Activated CD4-positive, alpha-beta T cell treated with anti-CD3 and anti-CD28 coated beads for 1 hour (primary cell): ENCODE data around the gene ASAP2.

Source experiments
- DNase-seq: peaks from one replicate; pipeline ENCODE4 v3.0.0-alpha.2; 2020

The ASAP2 gene

DNA sequence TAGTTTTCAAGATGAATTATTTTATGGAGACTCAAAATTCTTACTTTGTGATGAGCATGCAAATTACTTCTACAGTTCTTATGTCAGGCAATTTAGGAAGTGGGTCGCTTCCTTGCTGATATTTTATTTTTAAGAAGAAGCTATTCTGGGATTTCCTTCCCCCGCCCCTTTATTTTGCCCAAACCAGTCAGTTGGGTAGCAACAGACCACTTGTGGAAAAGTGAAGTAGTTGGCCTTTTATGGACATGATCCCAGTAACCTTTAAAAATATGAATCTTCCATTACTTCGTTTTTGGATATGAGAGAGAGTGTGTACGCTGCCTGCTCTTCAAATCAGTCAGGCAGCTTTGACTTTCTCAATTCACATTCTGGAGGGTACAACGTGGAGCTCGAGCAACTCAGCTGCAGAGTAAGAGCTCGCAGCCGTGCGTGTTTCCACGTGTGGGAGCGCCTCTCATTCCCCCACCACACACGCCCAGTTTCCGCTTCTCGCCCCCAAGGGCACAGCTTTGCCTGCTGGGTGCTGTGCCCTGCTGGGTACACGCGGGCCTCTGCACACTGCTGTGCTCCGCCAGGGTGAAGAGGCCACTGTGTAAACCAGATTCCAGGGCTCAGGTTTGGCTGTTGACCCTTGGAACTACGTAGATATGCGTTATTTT, 124.1 kb downstream of the ASAP2 start:
- DNase-seq, result no peak

DNA sequence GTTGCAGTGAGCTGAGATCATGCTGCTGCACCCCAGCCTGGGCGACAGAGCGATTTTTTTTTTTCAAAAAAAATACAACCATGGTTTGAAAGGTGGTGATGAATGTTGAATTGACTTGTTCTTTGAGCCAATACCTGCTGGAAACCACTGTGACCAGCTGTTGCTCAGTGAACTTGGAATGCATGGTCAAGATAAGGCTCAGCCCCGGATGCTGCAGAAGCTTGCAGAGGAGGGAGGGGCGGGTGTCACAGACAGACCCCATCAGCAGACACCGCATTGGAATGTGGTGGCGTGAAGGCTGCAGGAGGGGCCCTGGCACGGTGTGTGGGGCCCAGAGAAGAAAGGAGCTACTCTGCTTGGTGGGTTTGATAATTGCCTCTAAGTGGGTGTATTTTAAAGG, 125.1 kb downstream of the ASAP2 start:
- DNase-seq, result no peak

DNA sequence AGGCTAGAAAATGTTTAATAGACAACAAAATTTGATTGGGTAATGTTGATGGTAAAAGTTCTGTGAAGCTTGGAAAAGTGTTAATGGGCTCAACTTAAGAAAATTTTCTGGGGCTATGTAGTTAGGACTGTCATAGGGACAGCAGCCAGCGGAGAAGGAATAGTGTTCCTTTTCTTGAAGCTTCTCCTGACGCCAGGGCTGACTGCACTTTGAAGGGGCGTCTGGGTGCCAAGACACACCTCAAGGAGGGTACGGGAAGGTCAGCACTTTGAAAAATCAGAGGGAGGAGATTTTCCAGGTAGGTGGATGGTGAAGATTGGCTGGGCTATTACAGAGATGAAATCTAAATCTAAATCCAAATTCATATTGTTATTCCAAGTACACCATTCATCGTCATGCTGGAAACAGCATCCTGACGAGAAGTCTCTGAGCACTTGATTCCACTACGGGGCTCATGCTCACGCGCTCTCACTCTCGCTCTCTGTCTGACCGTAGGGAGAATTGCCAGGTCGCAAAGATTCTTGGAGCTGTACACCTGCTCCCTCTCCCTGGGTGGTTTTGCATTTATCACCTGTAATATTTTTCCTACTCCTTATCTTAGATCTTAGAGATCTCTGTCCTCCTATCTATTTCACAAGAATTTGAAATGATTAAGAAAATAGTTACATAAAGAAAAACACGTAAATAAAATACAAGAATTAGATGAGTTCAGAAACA, 125.7 kb downstream of the ASAP2 start:
- no peak for DNase-seq

DNA sequence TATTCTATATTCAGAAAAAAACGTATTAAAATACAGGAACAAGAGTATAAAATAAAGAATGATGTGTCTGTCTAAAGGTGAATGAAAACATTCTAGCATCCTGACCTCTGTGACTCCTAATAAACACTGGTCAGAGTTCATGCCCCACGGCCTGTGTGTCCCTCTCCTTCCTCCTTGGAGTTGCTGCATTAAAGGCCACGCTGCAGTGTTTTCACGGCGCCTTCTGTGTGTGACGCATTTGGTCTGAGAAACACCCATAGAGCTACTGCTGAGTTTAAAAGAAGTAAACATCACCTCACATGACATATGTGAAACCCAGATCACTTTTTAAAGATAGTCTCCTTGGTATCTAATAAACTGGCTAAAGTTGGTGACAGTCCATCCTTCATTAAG, 126.2 kb downstream of the ASAP2 start:
- no peak for DNase-seq

DNA sequence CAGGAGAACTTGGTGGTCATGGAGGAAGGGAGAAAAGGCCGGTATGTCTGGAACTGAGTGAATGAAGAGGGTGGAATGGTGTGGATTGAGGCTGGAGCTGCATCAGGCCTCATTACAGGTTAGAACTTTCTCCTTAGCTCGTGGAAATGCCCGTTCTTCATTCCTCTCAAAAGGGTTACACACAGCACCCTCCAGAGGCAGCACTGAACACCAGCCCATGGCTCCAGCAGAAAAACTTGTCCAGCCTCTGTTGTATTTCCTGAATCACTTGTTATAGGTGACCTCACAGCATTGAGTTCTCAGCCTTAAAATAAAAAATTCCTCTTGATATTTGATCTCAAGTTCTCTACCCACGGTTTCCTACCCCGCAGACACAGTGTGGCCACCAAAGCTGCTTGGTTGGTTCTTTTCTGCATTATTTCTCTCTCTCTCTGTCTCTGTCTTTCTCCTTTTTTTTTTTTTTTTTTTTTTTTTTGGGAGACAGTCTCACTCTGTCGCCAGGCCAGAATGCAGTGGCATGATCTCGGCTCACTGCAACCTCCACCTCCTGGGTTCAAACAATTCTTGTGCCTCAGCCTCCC, 127.1 kb downstream of the ASAP2 start:
- no peak for DNase-seq

DNA sequence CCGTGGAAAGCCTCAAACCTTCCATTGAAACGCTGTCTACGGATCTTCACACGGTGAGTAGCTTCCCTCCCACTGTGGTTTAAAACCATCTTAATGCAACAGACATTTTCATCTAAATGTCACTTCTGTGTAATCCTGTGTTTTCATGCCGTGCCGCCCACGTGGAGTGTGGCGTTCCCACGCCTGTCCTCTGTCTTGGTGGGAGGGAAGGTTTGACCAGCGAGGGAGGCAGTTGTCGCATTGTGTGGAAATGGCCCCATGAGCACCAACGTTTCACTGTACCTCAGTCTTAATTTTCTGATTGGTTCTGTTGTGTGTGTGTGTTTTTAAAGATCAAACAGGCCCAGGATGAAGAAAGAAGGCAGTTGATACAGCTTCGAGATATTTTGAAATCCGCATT, 128.1 kb downstream of the ASAP2 start:
- DNase-seq, result no peak

DNA sequence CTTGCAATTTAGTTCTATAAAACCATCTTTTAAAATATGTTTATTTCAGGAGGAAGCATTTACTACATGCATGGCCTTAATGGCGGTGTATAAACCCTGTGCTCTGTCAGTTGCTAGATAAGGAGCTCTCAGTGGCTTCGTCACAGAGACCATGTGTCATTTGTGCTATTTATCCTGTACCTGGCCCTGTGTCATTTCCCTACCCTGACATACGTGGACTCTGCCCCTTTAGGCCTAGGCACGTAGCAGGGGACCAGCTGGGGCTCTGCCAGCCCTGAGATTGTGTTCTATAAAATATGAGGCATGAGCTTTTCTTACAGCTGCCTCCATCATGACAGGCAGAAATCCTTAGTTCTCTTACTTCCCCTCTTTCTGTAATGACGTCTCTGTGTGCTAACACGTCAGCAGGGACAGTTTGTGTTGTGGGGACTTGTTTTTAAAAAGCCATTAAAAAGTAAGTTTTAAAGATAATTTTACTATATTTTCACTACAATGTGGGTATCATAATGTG, 128.8 kb downstream of the ASAP2 start:
- no peak for DNase-seq

DNA sequence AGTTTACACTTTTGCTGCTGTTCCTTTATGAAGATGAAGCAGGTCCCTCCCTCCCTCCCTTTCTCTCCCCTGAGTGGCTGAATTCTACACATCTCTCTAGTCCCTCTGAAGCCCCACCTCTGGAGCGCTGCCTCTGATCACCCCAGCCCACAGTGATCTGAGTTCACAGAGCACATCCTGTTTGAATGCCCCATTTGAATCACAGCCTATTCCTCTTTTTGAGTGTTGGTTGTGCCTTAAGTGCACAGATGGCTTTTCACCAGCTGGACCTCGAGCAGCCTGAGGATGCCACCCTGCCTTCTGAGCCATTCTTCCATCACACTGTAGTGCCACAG, 129.6 kb downstream of the ASAP2 start:
- no peak for DNase-seq

DNA sequence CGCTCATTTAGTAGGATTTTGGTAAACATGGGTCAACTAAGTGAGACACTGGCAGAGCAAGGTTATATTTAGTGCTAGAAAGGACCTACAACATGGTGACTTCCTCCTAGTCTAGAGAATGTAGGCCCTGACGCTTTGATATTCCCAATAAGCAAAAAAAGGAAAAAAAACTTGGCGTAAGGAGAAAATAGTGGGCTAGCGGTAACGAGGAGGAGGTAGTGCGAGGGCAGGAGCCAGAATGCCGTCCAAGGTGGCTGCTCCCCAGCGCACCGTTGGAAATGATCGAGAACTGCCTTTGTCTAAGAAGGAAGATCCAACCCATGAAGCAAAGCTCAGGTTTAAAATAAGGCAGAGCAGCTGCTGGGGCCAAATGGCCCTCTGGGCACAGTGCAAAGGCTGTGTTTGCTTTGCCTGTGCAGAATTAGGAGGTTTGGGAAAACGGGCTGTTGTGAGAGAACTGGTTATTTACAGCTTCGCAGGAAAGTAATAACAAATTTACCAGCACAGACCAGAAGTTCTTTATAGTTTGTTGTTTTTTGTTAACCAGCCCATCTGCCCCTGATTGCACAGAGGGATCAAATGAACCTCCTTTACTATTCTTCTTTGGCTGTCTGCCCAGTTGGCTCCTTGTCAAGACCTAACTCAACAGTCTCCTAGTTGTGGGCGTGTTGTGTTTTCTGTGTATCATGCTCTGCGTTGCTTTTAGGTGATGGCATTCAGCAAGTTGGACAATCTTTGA, 130.1 kb downstream of the ASAP2 start:
- DNase-seq, result no peak

DNA sequence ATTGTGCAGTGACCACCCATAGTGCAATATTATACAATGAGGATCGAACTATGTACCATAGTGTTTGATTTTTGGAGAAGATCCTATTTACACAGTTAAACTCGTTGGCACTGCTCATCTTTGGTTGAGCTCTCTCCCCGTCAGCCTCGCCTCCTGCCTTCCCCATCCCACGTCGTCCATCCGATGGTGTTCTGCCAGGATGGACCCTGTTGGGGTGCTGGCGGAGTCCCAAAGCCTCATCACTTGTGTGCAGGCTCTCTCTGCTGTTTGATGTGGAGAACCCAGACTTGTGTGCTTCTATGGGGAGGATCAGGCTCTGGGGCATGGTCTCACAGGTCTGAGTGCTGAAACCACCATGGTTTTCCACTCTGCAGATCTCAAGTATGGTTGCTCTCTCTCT, 131.3 kb downstream of the ASAP2 start:
- no peak for DNase-seq

DNA sequence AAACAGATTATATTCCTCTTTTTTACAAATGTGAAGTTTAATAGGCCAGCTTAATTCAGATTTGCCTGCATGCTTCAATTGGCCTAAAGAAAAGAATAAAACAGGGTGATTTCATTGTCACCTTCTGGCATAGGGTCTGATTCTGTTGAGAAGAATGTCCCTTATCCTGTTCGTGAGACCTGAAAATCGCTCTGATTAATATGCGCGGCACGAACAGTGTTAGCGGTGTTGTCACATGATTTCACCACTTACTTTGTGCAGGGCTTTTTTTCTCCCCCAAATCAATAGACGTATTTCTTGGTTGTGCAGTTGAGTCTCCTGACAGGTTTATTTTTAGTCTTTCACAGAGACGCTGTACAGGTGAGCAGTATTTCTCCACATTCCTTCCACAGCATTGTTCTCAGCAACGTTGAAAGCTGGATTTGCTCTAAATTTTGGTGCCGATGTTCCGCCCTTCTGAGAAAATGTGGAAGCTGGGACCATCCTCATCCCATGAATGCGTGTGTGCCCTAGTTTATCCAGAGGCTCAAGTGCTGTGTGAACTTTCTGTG, 134.8 kb downstream of the ASAP2 start:
- DNase-seq, result no peak

DNA sequence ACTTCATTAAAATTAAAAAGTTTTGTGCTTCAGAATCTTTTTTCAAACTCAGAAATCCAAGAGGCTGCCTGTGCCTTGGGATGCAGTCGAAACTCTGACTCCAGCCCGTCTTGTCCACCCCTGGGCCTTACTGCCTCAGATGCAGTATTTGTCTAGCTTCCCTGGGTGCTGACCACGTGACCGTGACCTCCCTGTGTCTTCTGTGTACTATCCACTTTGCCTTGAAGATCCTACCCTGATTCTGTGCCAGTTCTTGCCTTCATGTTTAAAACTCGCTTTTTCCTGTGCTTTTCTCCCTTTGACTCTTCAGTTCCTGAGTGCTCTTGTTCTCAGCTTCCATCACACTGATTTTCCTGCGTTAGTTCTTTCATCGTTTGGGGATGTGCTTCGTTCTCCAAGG, 136.0 kb downstream of the ASAP2 start:
- no peak for DNase-seq

DNA sequence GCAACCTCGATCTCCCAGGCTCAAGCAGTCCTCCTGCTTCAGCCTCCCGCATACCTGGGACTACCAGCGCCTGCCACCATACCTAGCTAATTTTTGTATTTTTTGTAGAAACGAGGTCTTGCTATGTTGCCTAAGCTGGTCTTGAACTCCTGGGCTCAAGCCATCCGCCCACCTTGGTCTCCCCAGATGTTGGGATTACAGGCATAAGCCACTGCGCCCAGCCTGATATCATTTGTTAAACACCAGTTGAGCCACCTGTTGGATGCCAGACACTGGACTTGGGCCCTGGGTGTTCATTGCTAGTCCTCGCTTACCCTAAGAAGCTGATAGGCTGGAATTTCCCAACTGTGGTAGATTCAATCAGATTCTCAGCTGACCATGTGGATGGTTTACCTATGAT, 136.9 kb downstream of the ASAP2 start:
- no peak for DNase-seq

DNA sequence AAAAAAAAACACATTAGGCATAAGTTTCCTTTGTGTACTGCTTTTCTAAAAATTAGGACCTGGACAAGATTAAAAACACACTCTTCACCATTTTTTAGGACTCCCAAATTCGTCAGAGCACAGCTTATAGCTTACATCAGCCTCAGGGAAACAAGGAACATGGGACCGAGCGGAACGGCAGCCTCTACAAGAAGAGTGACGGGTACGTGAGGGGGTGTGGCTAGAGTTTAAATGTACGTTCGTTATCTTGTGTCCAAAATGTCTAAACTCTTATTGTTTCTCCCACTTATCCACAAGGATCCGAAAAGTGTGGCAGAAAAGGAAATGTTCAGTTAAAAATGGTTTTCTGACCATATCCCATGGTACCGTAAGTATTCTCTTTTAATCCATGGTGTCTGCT, 137.8 kb downstream of the ASAP2 start:
- no peak for DNase-seq

DNA sequence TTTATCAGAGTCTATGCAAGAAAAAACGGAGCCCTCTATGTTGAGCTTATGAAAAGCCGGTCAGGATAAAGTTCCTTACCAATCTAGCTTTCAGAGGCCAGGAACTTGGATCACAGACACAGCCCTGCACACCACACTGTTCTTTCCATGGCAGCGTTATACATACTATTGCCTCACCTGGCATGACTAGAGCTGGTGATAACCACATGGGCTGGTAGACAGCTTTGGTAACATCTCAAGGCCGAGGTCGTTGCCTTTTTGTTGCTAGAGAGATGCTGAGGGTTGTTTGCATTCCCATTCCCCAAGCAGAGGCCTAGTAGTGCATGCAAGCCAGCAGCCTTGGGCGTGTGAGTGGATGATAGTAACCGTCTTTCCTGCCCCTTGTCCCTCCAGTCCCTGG, 138.7 kb downstream of the ASAP2 start:
- no peak for DNase-seq

DNA sequence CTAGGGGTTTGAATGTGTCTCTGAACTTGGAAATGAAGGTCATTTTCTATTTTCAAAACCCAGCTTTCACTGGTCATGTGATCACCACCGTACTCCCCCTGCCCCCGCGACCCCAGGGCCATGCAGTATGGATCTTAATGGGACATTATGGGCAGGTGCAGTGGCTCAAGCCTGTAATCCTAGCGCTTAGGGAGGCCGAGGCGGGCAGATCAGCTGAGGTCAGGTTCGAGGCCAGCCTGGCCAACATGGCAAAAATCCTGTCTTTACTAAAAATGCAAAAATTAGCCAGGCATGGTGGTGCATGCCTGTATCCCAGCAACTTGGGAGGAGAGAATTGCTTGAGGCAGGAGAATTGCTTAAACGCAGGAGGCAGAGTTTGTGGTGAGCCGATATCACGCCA, 139.4 kb downstream of the ASAP2 start:
- no peak for DNase-seq

DNA sequence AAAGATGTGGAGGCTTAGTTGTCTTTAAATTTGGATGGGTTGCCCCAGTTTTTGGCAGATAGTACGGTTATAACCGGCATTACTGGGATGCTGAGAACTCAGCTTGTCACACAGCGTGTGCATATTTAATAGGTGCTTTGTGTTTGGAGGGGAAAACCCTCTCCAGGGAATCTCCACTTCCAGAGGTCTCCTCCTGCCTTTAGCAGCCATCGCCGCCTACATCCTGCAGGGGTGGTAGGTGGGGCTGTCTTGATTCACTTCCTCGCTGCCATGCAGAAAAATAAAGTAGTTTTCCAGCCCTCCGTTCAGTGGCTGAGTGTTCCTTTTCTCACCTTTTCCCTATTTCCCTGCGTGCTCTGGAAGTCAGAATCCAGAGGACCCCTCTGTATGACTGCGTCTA, 140.3 kb downstream of the ASAP2 start:
- no peak for DNase-seq

DNA sequence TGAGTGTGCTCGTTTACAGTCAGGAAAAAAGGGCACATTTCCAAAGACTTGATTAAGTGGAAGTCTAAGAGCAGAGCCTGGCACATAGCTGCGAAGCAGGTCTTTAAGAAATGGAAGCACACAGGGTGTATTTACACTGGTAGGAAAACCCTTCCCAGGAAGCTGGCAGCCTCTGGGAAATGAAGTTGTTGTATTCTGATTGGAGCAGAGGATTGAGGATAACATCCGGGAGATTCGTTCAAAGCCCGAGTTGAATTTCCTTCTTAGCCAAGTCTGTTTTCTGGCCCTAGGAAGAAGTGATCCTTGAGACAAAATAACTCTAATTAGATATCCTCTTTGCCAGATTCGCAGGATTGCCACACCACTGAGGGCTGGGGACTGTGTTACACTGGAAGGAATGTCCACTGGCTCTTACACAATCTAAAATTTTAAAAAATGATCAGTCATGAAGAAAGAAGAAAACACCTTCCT, 140.8 kb downstream of the ASAP2 start:
- DNase-seq, result no peak

DNA sequence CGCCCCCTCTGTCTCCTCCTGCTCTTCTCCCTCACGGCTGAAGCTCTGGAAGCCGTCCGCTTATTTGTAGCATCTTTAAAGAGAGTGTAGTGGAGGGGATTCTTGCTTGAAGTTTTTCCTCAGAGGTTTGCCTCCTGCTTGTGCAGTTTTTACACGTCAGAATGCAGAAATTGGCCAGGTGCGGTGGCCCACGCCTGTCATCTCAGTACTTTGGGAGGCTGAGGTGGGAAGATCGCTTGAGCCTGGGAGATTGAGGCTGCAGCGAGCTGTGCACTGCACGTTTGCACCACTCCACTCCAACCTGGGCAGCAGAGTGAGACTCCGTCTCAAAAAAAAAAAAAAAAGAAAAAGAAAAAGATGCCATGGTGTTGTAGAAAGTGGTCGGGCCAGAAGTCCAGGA, 147.7 kb downstream of the ASAP2 start:
- DNase-seq, result no peak

DNA sequence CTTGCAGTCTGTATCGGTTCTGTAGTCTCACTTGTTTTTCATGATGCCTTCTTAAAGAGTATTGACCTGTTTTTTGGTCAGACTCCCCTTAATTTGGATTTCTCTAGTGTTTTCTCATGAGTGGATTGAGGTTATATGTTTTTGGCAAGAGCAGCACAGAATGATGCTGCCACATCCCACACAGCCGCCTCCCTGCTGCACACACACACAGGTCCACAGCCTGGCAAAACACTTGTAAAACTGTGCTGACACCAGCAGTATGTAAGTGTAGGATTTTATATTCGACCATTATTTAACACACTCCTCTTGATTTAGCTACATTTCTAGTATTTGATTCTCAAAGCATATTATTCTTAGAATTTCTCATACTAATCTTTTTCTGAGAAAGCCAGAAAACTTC, 148.7 kb downstream of the ASAP2 start:
- no peak for DNase-seq

DNA sequence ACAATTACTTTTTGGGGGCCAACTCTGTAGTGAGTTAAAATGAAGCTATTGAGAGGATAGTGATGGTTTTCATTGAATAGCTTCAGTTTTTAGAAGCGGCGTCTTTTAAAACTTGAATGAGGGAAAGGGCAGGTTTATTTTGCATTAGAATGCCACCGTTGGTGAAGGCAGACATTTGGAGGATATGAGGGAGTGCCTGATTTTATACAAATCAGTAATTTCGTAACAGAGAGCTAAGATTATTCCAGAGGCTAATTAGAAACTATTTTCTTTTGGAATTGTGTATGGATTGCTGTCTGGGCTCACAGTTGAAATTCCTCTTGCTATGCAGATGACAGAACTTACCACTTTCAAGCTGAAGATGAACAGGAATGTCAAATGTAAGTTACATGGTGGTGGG, 149.1 kb downstream of the ASAP2 start:
- no peak for DNase-seq

DNA sequence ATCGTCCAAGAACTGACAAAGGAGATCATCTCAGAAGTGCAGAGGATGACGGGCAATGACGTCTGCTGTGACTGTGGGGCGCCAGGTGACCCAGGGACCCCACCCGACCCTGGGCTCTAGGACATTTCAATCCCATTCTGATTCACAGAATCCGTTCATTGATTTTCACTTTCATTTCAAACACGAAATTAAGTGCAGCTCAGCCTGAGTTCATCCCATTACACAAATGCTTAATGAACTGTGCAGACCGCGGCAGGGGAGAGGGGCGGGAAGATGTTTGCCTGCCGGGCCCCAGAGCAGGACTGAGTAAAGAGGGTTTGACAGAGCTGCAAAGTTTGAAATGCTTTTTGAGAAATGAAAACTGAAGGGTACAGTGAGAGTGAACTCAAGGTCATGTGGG, 149.6 kb downstream of the ASAP2 start:
- no peak for DNase-seq

DNA sequence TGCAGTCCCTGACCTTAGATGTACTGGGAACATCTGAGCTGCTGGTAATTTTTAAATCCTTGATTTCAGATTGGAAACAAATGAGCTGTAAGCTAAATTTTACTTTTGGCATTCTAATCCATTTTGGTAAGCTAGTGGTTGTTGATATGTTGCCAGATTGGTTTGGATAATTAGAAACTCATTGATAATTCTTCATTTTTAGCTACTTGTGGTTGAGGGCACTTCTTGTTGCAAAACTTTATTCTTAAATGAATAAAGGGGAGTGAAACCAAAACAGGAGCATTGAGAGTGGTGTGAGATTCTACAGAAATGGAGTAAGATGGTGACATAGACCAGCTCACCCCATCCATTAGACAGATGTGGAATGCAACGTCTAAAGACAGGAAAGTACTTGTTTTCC, 152.2 kb downstream of the ASAP2 start:
- DNase-seq, result no peak

DNA sequence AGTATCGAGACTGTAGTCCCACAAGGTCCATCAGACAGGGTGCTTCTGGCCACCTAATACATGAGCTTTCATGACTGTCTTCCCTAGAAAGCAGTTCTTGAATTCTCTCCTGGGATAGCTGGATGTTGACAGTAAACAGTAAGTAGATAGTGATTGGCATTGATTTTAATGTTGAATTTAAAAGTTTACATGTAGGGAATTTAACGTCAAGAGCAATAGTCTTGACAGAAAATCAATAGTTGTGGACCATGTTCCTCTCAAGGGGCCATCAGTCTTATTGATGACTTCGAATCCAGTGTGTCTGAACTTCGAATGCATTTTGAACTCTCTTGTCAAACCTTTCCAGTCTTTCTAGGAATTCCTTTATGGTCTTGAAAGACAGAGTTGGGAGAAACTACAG, 152.9 kb downstream of the ASAP2 start:
- no peak for DNase-seq
